ENCODE results near the gene ZIC5.
"Not testable (repeated sequence)": the region's sequence is repeated elsewhere in the genome, so short reads cannot be mapped to it uniquely, and the experiment has no call there.

ZIC5 gene

GRCh38 chr13:99955747-99956472 lies 15.7 kb downstream of the ZIC5 start:
- H3K27me3 ChIP-seq (ENCODE audit: insufficient read depth, low read length), result peaks cover 82% of the 10 kb centered on the region
- H3K9me3 ChIP-seq (ENCODE audit: insufficient read depth, low read depth, low read length), result no peaks in the 10 kb centered on the region
- 1% methylated on average over 56 of the region's 57 CpGs for WGBS
- H3K4me1 ChIP-seq (ENCODE audit: insufficient read depth, low read length), result peaks cover 27% of the 10 kb centered on the region
- H3K9ac ChIP-seq (ENCODE audit: low read depth, low read length), result peak overlapping the region; percentile 47; the same call in 1 of the 2 replicates
- H3K4me3 ChIP-seq (ENCODE audit: low read length), result peak overlapping the region; percentile 56
- H3K27ac ChIP-seq (ENCODE audit: low read depth, low read length), result no peak overlapping the region
- H3K36me3 ChIP-seq (ENCODE audit: insufficient read depth, low read length), result no peaks in the 10 kb centered on the region

DNA sequence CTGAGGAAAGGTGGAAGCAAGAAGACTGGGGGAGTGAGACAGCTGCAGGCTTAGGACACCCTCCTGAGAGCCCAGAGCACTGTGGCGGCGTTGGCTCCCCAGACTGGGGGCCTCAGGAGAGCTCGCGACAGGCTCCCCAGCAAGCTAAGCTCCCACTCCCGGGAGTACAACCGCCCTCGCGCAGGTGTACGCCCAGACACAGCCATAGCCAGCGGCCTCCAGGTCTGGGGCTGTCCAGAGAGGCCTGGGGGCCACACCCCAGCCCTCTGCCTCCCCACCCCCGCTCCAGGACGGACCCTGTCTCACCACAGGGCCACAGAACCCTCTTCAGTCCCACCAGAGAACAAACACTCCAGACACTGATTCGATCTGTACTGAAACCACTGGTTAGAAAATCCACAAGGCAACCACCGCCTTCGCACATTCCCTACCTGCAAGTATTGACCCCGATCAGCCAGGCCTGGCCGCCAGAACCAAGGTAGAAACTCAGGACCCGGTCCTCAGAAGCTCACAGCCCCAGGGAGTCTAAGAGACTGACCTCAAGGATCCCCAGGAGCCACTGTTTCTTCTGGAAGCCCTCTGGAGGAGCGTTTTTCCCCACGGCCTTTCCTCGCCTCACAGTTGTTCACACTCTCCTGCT lies 16.3 kb downstream of the ZIC5 start:
- 0 out of 2 replicates have a peak overlapping the region, but pooled peaks have one; percentile 47 for H3K9ac ChIP-seq (ENCODE audit: low read depth, low read length)

DNA sequence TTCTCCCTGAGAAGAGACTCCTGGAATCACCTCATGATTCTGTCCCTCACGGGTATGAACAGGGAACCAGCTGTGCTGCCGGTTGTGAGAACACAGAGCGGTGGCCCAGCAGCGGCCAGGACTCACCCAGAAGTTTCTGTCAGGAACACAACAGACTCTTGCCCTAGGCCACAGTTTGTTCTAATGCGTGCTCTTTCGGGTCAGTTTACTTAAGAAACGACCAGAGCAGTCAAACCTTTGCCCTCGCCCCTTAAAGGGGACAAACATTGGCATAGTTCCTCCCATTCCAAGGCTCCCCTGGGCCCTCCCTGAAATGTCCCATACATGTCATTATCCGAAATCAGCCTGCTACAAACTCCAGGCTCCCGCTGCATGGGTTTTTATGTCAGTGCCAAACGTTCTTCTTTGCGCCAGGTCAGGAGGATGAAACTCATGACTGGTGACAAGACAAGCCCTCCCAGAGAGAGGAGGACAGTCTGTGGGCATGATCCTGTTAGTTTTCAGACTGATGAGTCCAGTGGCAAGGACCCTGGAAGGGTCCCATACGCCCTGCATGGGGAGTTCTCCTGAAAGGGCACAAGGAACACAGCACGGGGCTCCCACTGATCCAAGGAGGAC lies 18.3 kb downstream of the ZIC5 start:
- Histone ChIP-seq H3K4me1 (ENCODE audit: insufficient read depth, low read length) (peaks cover 20% of the 10 kb centered on the region), H3K9me3 (ENCODE audit: insufficient read depth, low read depth, low read length) (no peaks in the 10 kb centered on the region), H3K9ac (ENCODE audit: low read depth, low read length) (no peak overlapping the region), H3K4me3 (ENCODE audit: low read length) (no peak overlapping the region), H3K27ac (ENCODE audit: low read depth, low read length) (no peak overlapping the region), H3K36me3 (ENCODE audit: insufficient read depth, low read length) (no peaks in the 10 kb centered on the region), H3K27me3 (ENCODE audit: insufficient read depth, low read length) (peaks cover 57% of the 10 kb centered on the region)
- WGBS, result 76% methylated on average over 14 of the region's 14 CpGs

More for the DNA sequence above, 16.3 kb downstream of the ZIC5 start:
- H3K27me3 ChIP-seq (ENCODE audit: insufficient read depth, low read length), result peaks cover 76% of the 10 kb centered on the region
- peak overlapping the region; percentile 56 for H3K4me3 ChIP-seq (ENCODE audit: low read length)
- H3K36me3 ChIP-seq (ENCODE audit: insufficient read depth, low read length), result no peaks in the 10 kb centered on the region
- peaks cover 23% of the 10 kb centered on the region for H3K4me1 ChIP-seq (ENCODE audit: insufficient read depth, low read length)
- no peaks in the 10 kb centered on the region for H3K9me3 ChIP-seq (ENCODE audit: insufficient read depth, low read depth, low read length)
- 60% methylated on average over 21 of the region's 21 CpGs for WGBS
- no peak overlapping the region for H3K27ac ChIP-seq (ENCODE audit: low read depth, low read length)

- peaks cover 41% of the 10 kb centered on the region for H3K27me3 ChIP-seq (ENCODE audit: insufficient read depth, low read length)
Measured at GRCh38 chr13:99951666-99952065, 19.9 kb downstream of the ZIC5 start.

GRCh38 chr13:99949679-99950413 lies 21.7 kb downstream of the ZIC5 start:
- Histone ChIP-seq H3K36me3 (ENCODE audit: insufficient read depth, low read length) (no peaks in the 10 kb centered on the region), H3K4me1 (ENCODE audit: insufficient read depth, low read length) (peaks cover 6% of the 10 kb centered on the region), H3K27ac (ENCODE audit: low read depth, low read length) (no peak overlapping the region), H3K4me3 (ENCODE audit: low read length) (no peak overlapping the region), H3K27me3 (ENCODE audit: insufficient read depth, low read length) (peaks cover 23% of the 10 kb centered on the region), H3K9ac (ENCODE audit: low read depth, low read length) (no peak overlapping the region), H3K9me3 (ENCODE audit: insufficient read depth, low read depth, low read length) (no peaks in the 10 kb centered on the region)
- WGBS, result 62% methylated on average over 6 of the region's 8 CpGs

More at GRCh38 chr13:99951666-99952065, 19.9 kb downstream of the ZIC5 start:
- H3K4me1 ChIP-seq (ENCODE audit: insufficient read depth, low read length), result peaks cover 14% of the 10 kb centered on the region
- H3K4me3 ChIP-seq (ENCODE audit: low read length); H3K36me3 ChIP-seq (ENCODE audit: insufficient read depth, low read length); H3K27ac ChIP-seq (ENCODE audit: low read depth, low read length); H3K9ac ChIP-seq (ENCODE audit: low read depth, low read length); H3K9me3 ChIP-seq (ENCODE audit: insufficient read depth, low read depth, low read length): not testable (repeated sequence)
- WGBS, result 92% methylated on average over 1 of the region's 1 CpG

DNA sequence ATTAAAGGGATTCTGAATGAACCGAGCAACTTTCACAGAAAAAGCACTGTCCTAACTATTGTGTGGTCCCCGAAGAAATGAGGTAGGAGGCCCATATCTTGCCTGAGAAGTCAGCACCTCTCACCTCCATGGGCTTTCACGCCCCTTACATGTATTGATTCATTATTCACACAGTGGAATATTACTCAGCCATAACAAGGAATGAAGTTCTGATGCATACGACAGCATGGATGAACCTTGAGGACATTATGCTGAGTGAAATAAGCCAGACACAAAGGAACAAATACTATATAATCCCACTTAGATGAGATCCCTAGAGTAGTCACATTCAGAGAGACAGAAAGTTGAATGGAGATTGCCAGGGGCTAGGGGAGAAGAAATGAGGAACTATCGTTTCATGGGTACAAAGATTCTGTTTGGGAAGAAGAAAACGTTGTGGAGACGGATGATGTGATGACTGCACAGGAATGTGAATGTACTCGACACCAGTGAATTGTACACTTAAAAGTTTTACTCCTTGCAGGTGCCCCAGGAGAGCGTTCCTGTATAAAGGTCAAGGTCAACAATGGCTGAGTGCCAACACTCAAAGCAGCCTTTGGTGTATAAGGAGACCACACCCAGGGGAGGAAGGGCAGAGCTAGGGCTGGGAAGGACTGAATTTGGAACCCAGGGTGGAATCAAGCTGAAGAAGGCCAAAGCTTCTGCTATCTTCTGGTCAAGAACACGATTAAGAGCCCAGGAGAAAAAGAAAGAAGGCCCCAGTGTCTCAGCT lies 22.5 kb downstream of the ZIC5 start:
- H3K9ac ChIP-seq (ENCODE audit: low read depth, low read length), result no peak overlapping the region
- H3K4me3 ChIP-seq (ENCODE audit: low read length), result no peak overlapping the region
- peaks cover 5% of the 10 kb centered on the region for H3K4me1 ChIP-seq (ENCODE audit: insufficient read depth, low read length)
- H3K9me3 ChIP-seq (ENCODE audit: insufficient read depth, low read depth, low read length), result no peaks in the 10 kb centered on the region
- H3K27ac ChIP-seq (ENCODE audit: low read depth, low read length), result no peak overlapping the region
- H3K36me3 ChIP-seq (ENCODE audit: insufficient read depth, low read length), result no peaks in the 10 kb centered on the region
- WGBS, result 90% methylated on average over 10 of the region's 10 CpGs
- H3K27me3 ChIP-seq (ENCODE audit: insufficient read depth, low read length), result peaks cover 15% of the 10 kb centered on the region

- 96% methylated on average over 4 of the region's 4 CpGs for WGBS
- Histone ChIP-seq H3K36me3 (ENCODE audit: insufficient read depth, low read length) (no peaks in the 10 kb centered on the region), H3K27me3 (ENCODE audit: insufficient read depth, low read length) (peaks cover 8% of the 10 kb centered on the region), H3K27ac (ENCODE audit: low read depth, low read length) (no peak overlapping the region), H3K9me3 (ENCODE audit: insufficient read depth, low read depth, low read length) (no peaks in the 10 kb centered on the region), H3K4me1 (ENCODE audit: insufficient read depth, low read length) (peaks cover 5% of the 10 kb centered on the region), H3K9ac (ENCODE audit: low read depth, low read length) (no peak overlapping the region), H3K4me3 (ENCODE audit: low read length) (no peak overlapping the region)
Measured at GRCh38 chr13:99948411-99948810, 23.2 kb downstream of the ZIC5 start.

- no peaks in the 10 kb centered on the region for H3K9me3 ChIP-seq (ENCODE audit: insufficient read depth, low read depth, low read length)
- no peak overlapping the region for H3K9ac ChIP-seq (ENCODE audit: low read depth, low read length)
- 0 out of 2 replicates have a peak, but pooled peaks cover under 1% of the 10 kb centered on the region for H3K27me3 ChIP-seq (ENCODE audit: insufficient read depth, low read length)
- no peak overlapping the region for H3K27ac ChIP-seq (ENCODE audit: low read depth, low read length)
- no peaks in the 10 kb centered on the region for H3K36me3 ChIP-seq (ENCODE audit: insufficient read depth, low read length)
- no peak overlapping the region for H3K4me3 ChIP-seq (ENCODE audit: low read length)
- peaks cover 5% of the 10 kb centered on the region for H3K4me1 ChIP-seq (ENCODE audit: insufficient read depth, low read length)
- WGBS, result 86% methylated on average over 1 of the region's 2 CpGs
Measured at GRCh38 chr13:99947666-99948065, 23.9 kb downstream of the ZIC5 start.

- not testable (repeated sequence) for H3K36me3 ChIP-seq (ENCODE audit: insufficient read depth, low read length); H3K9me3 ChIP-seq (ENCODE audit: insufficient read depth, low read depth, low read length); H3K9ac ChIP-seq (ENCODE audit: low read depth, low read length); H3K4me3 ChIP-seq (ENCODE audit: low read length); H3K27me3 ChIP-seq (ENCODE audit: insufficient read depth, low read length); H3K27ac ChIP-seq (ENCODE audit: low read depth, low read length); H3K4me1 ChIP-seq (ENCODE audit: insufficient read depth, low read length)
- 93% methylated on average over 2 of the region's 2 CpGs for WGBS
Measured at GRCh38 chr13:99945515-99945914, 26.1 kb downstream of the ZIC5 start.

- WGBS, result 97% methylated on average over 6 of the region's 6 CpGs
- H3K4me1 ChIP-seq (ENCODE audit: insufficient read depth, low read length), result no peaks in the 10 kb centered on the region
- H3K36me3 ChIP-seq (ENCODE audit: insufficient read depth, low read length), result no peaks in the 10 kb centered on the region
- H3K9me3 ChIP-seq (ENCODE audit: insufficient read depth, low read depth, low read length), result no peaks in the 10 kb centered on the region
- H3K9ac ChIP-seq (ENCODE audit: low read depth, low read length), result no peak overlapping the region
- no peaks in the 10 kb centered on the region for H3K27me3 ChIP-seq (ENCODE audit: insufficient read depth, low read length)
- H3K27ac ChIP-seq (ENCODE audit: low read depth, low read length), result no peak overlapping the region
- no peak overlapping the region for H3K4me3 ChIP-seq (ENCODE audit: low read length)
Measured at GRCh38 chr13:99944606-99945005, 27.0 kb downstream of the ZIC5 start.
